Fibroblast of lung (primary cell): ENCODE data around the gene ID3. TPM values are rescaled to one million over a fixed set of nuclear protein-coding genes. Genes with fewer than 3 reads are reported as not detected.

Experiments
- DNase-seq, 2 donors: peaks; one replicate each; pipeline versions ENCODE4 v3.0.0 to v3.0.0-alpha.2; 2010; ENCODE audit warnings: low read depth in 2 of 2
- H2AFZ ChIP-seq: 2 replicates; pipeline ENCODE4 v1.5.1; 2012; ENCODE audit warnings: low read length, control low read depth, inconsistent platforms
- H3K27ac ChIP-seq: 2 replicates; pipeline ENCODE4 v1.5.1; 2011; ENCODE audit warnings: low read length, control low read depth; ENCODE audit not compliant: insufficient read depth
- H3K27me3 ChIP-seq: 2 replicates; pipeline ENCODE4 v1.5.1; 2011; ENCODE audit warnings: mild to moderate bottlenecking, low read length; ENCODE audit not compliant: control insufficient read depth, insufficient read depth
- H3K36me3 ChIP-seq: 2 replicates; pipeline ENCODE4 v1.5.1; 2011; ENCODE audit warnings: low read length; ENCODE audit not compliant: control insufficient read depth, insufficient read depth
- H3K4me1 ChIP-seq: 2 replicates; pipeline ENCODE4 v1.5.1; 2011; ENCODE audit warnings: low read length; ENCODE audit not compliant: control insufficient read depth, insufficient read depth; ENCODE audit errors: extremely low read depth
- H3K4me2 ChIP-seq: 2 replicates; pipeline ENCODE4 v1.5.1; 2011; ENCODE audit warnings: low read length, control low read depth; ENCODE audit not compliant: insufficient read depth; ENCODE audit errors: extremely low read depth
- H3K4me3 ChIP-seq, 4 experiments: fragments of 200-600 bp in 1 of 4; sonication (generic) in 1 of 4; replicated peaks in 1 of 4; 2 replicates each; pipeline ENCODE4 v1.5.1; 2011 to 2016; ENCODE audit warnings: low read length in 4 of 4, low read depth in 3 of 4, mild to moderate bottlenecking in 3 of 4, control low read depth in 2 of 4, inconsistent platforms in 1 of 4, mixed read lengths in 1 of 4; ENCODE audit not compliant: insufficient read depth in 1 of 4; ENCODE audit errors: control extremely low read depth in 1 of 4
- H3K79me2 ChIP-seq: 2 replicates; pipeline ENCODE4 v1.5.1; 2012; ENCODE audit warnings: mild to moderate bottlenecking, low read length, inconsistent platforms; ENCODE audit not compliant: control insufficient read depth, insufficient read depth
- H3K9ac ChIP-seq: 2 replicates; pipeline ENCODE4 v1.5.1; 2011; ENCODE audit warnings: mild to moderate bottlenecking, low read length, control low read depth; ENCODE audit not compliant: insufficient read depth
- H3K9me3 ChIP-seq: 2 replicates; pipeline ENCODE4 v1.5.1; 2012; ENCODE audit warnings: low read depth, low read length; ENCODE audit not compliant: control insufficient read depth, insufficient read depth
- H4K20me1 ChIP-seq: 2 replicates; pipeline ENCODE4 v1.5.1; 2011; ENCODE audit warnings: low read length; ENCODE audit not compliant: control insufficient read depth, insufficient read depth; ENCODE audit errors: extremely low read depth
- EZH2 ChIP-seq: IDR thresholded peaks from 2 replicates; pipeline ENCODE4 v1.5.1; 2012; ENCODE audit warnings: low read length, control low read depth, mild to moderate bottlenecking; ENCODE audit errors: missing control alignments
- polyA plus RNA-seq, 2 donors: library from polyadenylated mRNA; depleted of rRNA in 1 of 2; stranded (reverse) in 1 of 2; unstranded in 1 of 2; fragments of >200 nt; gene quantifications; 2 replicates each; pipeline ENCODE4 v1.2.1, GENCODE V29; 2011 to 2012; ENCODE audit warnings: missing spikeins in 1 of 2
- total RNA-seq: library from RNA; depleted of rRNA; stranded (reverse); fragments of >200 nt; gene quantifications from 2 replicates; pipeline ENCODE4 v1.2.1, GENCODE V29; 2014
- TF ChIP-seq, protein P1 (sequence below), 2 donors: IDR thresholded peaks in 1 of 2; conservative IDR thresholded peaks in 1 of 2; 1 replicate in 1 of 2; 2 replicates in 1 of 2; pipeline ENCODE4 v1.5.1; 2011 to 2012; ENCODE audit warnings: low read length in 2 of 2, control low read depth in 1 of 2, inconsistent platforms in 1 of 2, low read depth in 1 of 2, mild to moderate bottlenecking in 1 of 2

ID3 gene
- total and polyA plus RNA-seq, 2 donors (not counting 1 experiment from before 2014, with no cell fraction given), result 9.9 to 23.0 TPM

DNA sequence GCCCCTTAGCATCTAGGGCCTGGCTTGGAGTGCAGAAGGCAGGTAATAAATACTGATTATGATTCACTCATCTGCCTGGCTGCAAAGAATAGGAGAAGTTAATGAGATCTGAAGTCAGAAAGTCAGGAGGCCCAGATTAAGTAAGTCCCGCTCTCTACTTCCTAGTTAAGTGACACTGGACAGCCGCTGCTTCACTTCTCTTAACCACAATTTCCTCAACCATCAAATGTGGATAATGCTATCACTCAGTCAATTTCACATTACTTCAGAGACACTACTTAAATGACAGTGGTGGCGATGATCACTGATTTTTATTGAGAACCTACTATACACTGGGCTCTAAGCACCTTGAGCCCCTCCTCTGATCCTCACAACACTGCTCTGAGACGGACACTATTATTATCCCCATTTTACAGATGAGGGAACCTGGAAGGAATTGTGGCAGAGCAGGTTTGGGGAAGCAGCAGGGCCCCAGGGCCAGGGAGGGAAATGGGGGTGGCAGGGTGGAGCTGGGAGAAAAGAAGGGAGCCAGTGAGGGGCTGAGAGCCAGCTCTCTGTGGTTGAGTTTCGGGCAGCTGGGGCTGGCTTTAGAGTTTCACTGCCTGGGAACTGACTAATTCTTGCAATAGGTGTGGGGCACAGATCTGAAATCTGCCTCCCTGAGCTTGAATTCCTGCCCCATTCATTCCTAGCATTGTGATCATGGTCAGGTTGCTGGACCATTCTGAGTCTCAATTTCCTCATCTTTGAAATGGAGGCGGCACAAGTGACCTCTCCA is 25.9 kb downstream of the ID3 start:
- Histone ChIP-seq H4K20me1 (no peaks in the 10 kb centered on the region), H3K36me3 (no peaks in the 10 kb centered on the region), H3K27me3 (no peaks in the 10 kb centered on the region), H3K9ac (no peak overlapping the region), H3K79me2 (no peaks in the 10 kb centered on the region), H3K4me1 (peaks cover 10% of the 10 kb centered on the region), H3K9me3 (no peaks in the 10 kb centered on the region), H3K4me3 (no peak overlapping the region), H3K4me2 (no peak overlapping the region), H3K27ac (no peak overlapping the region), H2AFZ (no peak overlapping the region)
- DNase-seq, result no peak
- TF ChIP-seq EZH2, result no peak
- TF ChIP-seq, protein P1, sequence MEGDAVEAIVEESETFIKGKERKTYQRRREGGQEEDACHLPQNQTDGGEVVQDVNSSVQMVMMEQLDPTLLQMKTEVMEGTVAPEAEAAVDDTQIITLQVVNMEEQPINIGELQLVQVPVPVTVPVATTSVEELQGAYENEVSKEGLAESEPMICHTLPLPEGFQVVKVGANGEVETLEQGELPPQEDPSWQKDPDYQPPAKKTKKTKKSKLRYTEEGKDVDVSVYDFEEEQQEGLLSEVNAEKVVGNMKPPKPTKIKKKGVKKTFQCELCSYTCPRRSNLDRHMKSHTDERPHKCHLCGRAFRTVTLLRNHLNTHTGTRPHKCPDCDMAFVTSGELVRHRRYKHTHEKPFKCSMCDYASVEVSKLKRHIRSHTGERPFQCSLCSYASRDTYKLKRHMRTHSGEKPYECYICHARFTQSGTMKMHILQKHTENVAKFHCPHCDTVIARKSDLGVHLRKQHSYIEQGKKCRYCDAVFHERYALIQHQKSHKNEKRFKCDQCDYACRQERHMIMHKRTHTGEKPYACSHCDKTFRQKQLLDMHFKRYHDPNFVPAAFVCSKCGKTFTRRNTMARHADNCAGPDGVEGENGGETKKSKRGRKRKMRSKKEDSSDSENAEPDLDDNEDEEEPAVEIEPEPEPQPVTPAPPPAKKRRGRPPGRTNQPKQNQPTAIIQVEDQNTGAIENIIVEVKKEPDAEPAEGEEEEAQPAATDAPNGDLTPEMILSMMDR (conservative IDR thresholded peaks at IDR 0.05 in 1 of 2, IDR thresholded peaks at IDR 0.05 in 1 of 2; ENCODE audit: low read depth in 1 of 2, low read length in 2 of 2), result no peak

DNA sequence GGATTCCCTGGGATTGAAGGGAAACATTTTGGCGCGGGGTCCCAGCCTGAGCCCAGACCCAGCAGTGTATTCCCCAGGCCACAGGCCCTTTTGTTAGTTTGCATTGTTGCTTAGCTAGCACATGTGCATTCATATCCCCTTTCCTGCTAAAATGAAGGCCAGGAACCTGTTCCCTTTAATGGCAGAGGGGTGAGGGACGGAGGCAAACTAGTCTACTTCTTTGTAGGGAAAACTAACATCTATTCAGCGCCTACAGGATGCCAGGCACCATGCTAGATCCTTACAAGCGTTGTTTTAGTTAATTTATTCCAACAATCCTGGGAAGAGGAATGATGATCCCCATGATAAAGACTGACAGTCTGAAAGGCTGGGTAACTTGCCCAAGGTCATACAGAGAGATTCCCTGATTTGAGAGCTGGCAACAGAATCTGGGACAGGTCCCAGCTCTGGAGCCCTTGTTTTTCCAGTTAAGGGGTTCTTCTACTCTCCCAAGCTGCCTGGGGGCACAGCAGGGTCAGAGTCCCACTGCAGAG is 27.7 kb downstream of the ID3 start:
- Histone ChIP-seq H3K4me3 (peak overlapping the region in 3 of 4 experiments; percentile 8 to 45 (median 9)), H3K4me1 (peaks cover 14% of the 10 kb centered on the region), H3K79me2 (no peaks in the 10 kb centered on the region), H3K36me3 (no peaks in the 10 kb centered on the region), H2AFZ (peak overlapping the region; percentile 6), H4K20me1 (no peaks in the 10 kb centered on the region), H3K9me3 (no peaks in the 10 kb centered on the region), H3K27me3 (no peaks in the 10 kb centered on the region), H3K4me2 (peak overlapping the region; percentile 59), H3K9ac (no peak overlapping the region), H3K27ac (no peak overlapping the region)
- no peak for DNase-seq
- TF ChIP-seq EZH2, result no peak
- TF ChIP-seq, protein P1 (conservative IDR thresholded peaks at IDR 0.05 in 1 of 2, IDR thresholded peaks at IDR 0.05 in 1 of 2; ENCODE audit: low read depth in 1 of 2, low read length in 2 of 2), result no peak

DNA sequence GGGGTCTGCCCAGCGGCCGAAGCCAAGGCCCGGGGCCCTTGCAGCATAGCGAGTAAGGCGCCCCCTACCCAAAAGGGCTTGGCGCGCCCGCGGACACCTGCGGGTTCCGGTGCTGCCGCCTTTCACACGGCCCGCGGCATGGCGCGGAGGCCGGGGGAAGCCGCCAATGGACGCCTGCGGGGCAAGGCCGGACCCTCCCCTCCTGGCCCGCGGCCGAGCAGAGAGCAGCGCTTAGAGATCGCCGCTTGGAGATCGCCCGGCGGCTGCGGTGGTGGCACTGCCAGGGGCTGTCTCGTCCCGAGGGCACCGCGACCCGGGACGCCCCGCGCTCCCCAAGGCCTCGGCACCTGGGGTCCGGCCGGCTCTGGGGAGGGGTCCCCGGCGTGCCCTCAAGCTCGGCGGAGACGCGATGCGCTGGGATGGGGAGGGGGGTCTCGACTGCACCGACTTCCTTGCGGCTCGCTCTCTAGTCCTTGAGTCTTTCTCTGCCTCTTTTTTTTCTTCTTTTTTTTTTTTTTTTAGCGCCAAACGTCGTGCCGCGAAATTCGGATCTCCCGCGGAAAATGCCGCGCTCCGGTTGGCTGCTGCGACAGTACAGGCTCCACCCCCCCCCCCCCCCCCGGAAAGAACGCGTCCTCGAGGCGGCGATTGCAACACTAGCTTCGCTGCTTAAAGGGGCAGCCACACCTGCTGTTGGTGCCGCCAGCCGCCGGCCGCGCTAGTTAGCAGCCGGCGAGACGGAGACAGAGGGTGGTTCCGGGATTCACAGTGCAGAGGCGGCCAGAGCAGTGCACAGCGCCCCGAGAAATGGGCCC is 28.3 kb downstream of the ID3 start, which contains the start of gene E2F2:
TSS of gene E2F2 (minus strand) at position 487 of the 815 bp plus-strand sequence. CDS start at position 47, 440 bp downstream.
- peak; percentile 78 to 85 for DNase-seq
- Histone ChIP-seq H3K9me3 (no peaks in the 10 kb centered on the region), H3K4me2 (peak within 1 kb of the TSS; percentile 91), H3K4me3 (peak within 1 kb of the TSS; percentile 46 to 76 (median 62)), H3K27ac (peak within 1 kb of the TSS; percentile 60), H3K4me1 (peaks cover 14% of the 10 kb centered on the region), H3K9ac (peak within 1 kb of the TSS; percentile 44), H3K27me3 (no peaks in the 10 kb centered on the region), H2AFZ (peak within 1 kb of the TSS; percentile 8), H3K36me3 (no peaks in the 10 kb centered on the region), H3K79me2 (no peaks in the 10 kb centered on the region), H4K20me1 (no peaks in the 10 kb centered on the region)
- no peak for TF ChIP-seq EZH2
- TF ChIP-seq, protein P1 (conservative IDR thresholded peaks at IDR 0.05 in 1 of 2, IDR thresholded peaks at IDR 0.05 in 1 of 2; ENCODE audit: low read depth in 1 of 2, low read length in 2 of 2), result peak in 1 of 2 donors; percentile 20
